ENCODE results near the gene BCAR3. TPM values are rescaled to one million over a fixed set of nuclear protein-coding genes. Genes with fewer than 3 reads are reported as not detected.

BCAR3 gene
- polyA plus RNA-seq, 2 of the 4 experiments (the other 2 are of a cell fraction) = 31.6 to 33.4 TPM

- TF ChIP-seq REST (IDR thresholded peaks at IDR 0.05) (no peak), SMC3 (IDR thresholded peaks at IDR 0.05) (no peak), CBX8 (IDR thresholded peaks at IDR 0.05) (no peak), CBX2 (IDR thresholded peaks at IDR 0.05; ENCODE audit: borderline replicate concordance, low read depth) (no peak), BHLHE40 (IDR thresholded peaks at IDR 0.05; ENCODE audit: low read depth, low read length) (no peak)
Measured at GRCh38 chr1:93708734-93709481, 27.3 kb upstream of the BCAR3 start (continued).

GRCh38 chr1:93707956-93708355 lies 26.3 kb upstream of the BCAR3 start:
- ChIA-PET POLR2A (no interaction called here), CTCF (no interaction called here)
- no peak overlapping the region for H3K4me3 ChIP-seq
- no peaks in the 10 kb centered on the region for H3K9me3 ChIP-seq
- H3K4me2 ChIP-seq = no peak overlapping the region
- 90% methylated on average over 5 of the region's 5 CpGs for WGBS (ENCODE audit: missing lambda C conversion rate)
- TF ChIP-seq POLR2A (IDR thresholded peaks at IDR 0.05; ENCODE audit: low read length) (no peak), ZNF302 (CRISPR knock-in tag; IDR thresholded peaks at IDR 0.05) (no peak), FOSL2 (IDR thresholded peaks at IDR 0.05) (no peak), FOSL2 (CRISPR knock-in tag; IDR thresholded peaks at IDR 0.05) (no peak), RNF2 (IDR thresholded peaks at IDR 0.05; ENCODE audit: borderline replicate concordance, low read depth) (no peak), KDM1A (IDR thresholded peaks at IDR 0.05; ENCODE audit: low read depth) (no peak), TP53 (CRISPR knock-in tag; IDR thresholded peaks at IDR 0.05) (no peak), MAZ (IDR thresholded peaks at IDR 0.05; ENCODE audit: borderline replicate concordance, low read depth, low read length) (no peak), HMGXB4 (CRISPR knock-in tag; IDR thresholded peaks at IDR 0.05; ENCODE audit: borderline replicate concordance) (no peak)
- no peak for DNase-seq (ENCODE audit: low read depth in 1 of 2, low spot score in 1 of 2)
- no peak for FAIRE-seq
- H3K4me1 ChIP-seq = peaks cover 35% of the 10 kb centered on the region
- ATAC-seq = no peak
- peak overlapping the region in 1 of 2 experiments; percentile 54; a peak in 1 of 6 replicates for H3K27ac ChIP-seq

- TF ChIP-seq CEBPB (IDR thresholded peaks at IDR 0.05) (no peak), BCL3 (IDR thresholded peaks at IDR 0.05) (no peak), ZSCAN20 (CRISPR knock-in tag; IDR thresholded peaks at IDR 0.05) (no peak), EP300 (IDR thresholded peaks at IDR 0.05) (no peak), REST (IDR thresholded peaks at IDR 0.05) (no peak), RFX5 (IDR thresholded peaks at IDR 0.05) (no peak), CBX2 (IDR thresholded peaks at IDR 0.05; ENCODE audit: borderline replicate concordance, low read depth) (no peak), CHD2 (IDR thresholded peaks at IDR 0.05; ENCODE audit: low read length, partially characterized antibody) (no peak)
- ATAC-seq (no peak), FAIRE-seq (no peak), DNase-seq (ENCODE audit: low read depth in 1 of 2, low spot score in 1 of 2) (peak in 1 of 2 experiments; percentile 12)
- Histone ChIP-seq H3K4me3 (no peak overlapping the region), H3K4me2 (peak overlapping the region; percentile 25; the same call in 1 of the 3 replicates), H3K27ac (peak overlapping the region; percentile 98 to 99), H3K4me1 (peaks cover 55% of the 10 kb centered on the region), H3K9me3 (no peaks in the 10 kb centered on the region)
- WGBS (ENCODE audit: missing lambda C conversion rate) = 78% methylated on average over 3 of the region's 3 CpGs
- ChIA-PET POLR2A (no interaction called here), CTCF (interaction anchor here (0.9 to 1.9 kb wide), 4 partner anchors 10 to 40 kb away, joined by 3 to 4 read pairs (median 4); partner anchors contain the start of gene BCAR3)
Measured at GRCh38 chr1:93705892-93706500, 24.4 kb upstream of the BCAR3 start.

Measured in A549 (cell line).